ENCODE results near the gene STK10. TPM values are rescaled to one million over a fixed set of nuclear protein-coding genes. Genes with fewer than 3 reads are reported as not detected.

The STK10 gene
- total RNA-seq, 1 experiment from 2014 or later = 22.9 TPM

GRCh38 chr5:172007175-172008110 is 180.6 kb downstream of the STK10 start:
- H3K4me2 ChIP-seq (ENCODE audit: low read length) = peak overlapping the region; percentile 89
- H4K20me1 ChIP-seq (ENCODE audit: insufficient read depth) = peaks cover 12% of the 10 kb centered on the region; the same call in 1 of the 2 replicates
- H3K27me3 ChIP-seq (ENCODE audit: insufficient read depth, low read length) = no peaks in the 10 kb centered on the region
- CTCF ChIA-PET = interaction anchor here (1.1 to 3.8 kb wide), 6 partner anchors 52 to 401 kb away, joined by 3 to 24 read pairs (median 3); partner anchors contain the start of gene STK10
- DNase-seq (ENCODE audit: low read depth, low spot score) (no peak), ATAC-seq (no peak)
- POLR2A ChIA-PET = interaction anchor here (0.9 to 1.6 kb wide), 5 partner anchors 10 to 86 kb away, joined by 3 to 6 read pairs (median 3); no protein-coding TSS in a partner anchor
- H3K36me3 ChIP-seq (ENCODE audit: control insufficient read depth in 1 of 2, insufficient read depth in 2 of 2, low read length in 2 of 2) = no peaks in the 10 kb centered on the region
- H3K27ac ChIP-seq (ENCODE audit: low read depth, low read length) = peak overlapping the region; percentile 97
- peaks cover 49% of the 10 kb centered on the region for H3K79me2 ChIP-seq (ENCODE audit: insufficient read depth, low read length)
- H3K9me2 ChIP-seq (ENCODE audit: insufficient read depth) = no peaks in the 10 kb centered on the region
- no peaks in the 10 kb centered on the region for H3K9me3 ChIP-seq (ENCODE audit: control insufficient read depth in 1 of 2, insufficient read depth in 1 of 2, low read depth in 1 of 2, low read length in 2 of 2)
- TSS peak; percentile 94 for BruUV-seq (replicated peaks)
- H3K4me3 ChIP-seq (replicated peaks in 1 of 2; ENCODE audit: low read depth in 1 of 2, low read length in 2 of 2) = peak overlapping the region; percentile 78 to 99
- RAD21 ChIA-PET (ENCODE audit: low non-redundant PET in 1 of 2, low total read pairs in 2 of 2, uncharacterized antibody in 2 of 2, unreplicated experiment in 2 of 2) = interaction anchor here in 1 of 2 experiments (0.8 kb wide), 1 partner anchor 15 kb away, joined by 3 read pairs; no protein-coding TSS in a partner anchor
- no peak for TF ChIP-seq SP1 (IDR thresholded peaks at IDR 0.05; ENCODE audit: low read depth)
- no peak for TF ChIP-seq MAX (IDR thresholded peaks at IDR 0.05)
- TF ChIP-seq ZFX (IDR thresholded peaks at IDR 0.05) = no peak
- TF ChIP-seq POLR2A (IDR thresholded peaks at IDR 0.05; ENCODE audit: borderline replicate concordance, extremely low read depth, insufficient read depth, insufficient read length) = no peak
- no peak for TF ChIP-seq TCF7L2 (IDR thresholded peaks at IDR 0.05; ENCODE audit: borderline replicate concordance, extremely low read depth, insufficient read depth, insufficient read length)
- TF ChIP-seq REST (IDR thresholded peaks at IDR 0.05; ENCODE audit: low read depth) = no peak
- TF ChIP-seq CEBPB (IDR thresholded peaks at IDR 0.05; ENCODE audit: low read depth) = no peak
- TF ChIP-seq, protein P1, sequence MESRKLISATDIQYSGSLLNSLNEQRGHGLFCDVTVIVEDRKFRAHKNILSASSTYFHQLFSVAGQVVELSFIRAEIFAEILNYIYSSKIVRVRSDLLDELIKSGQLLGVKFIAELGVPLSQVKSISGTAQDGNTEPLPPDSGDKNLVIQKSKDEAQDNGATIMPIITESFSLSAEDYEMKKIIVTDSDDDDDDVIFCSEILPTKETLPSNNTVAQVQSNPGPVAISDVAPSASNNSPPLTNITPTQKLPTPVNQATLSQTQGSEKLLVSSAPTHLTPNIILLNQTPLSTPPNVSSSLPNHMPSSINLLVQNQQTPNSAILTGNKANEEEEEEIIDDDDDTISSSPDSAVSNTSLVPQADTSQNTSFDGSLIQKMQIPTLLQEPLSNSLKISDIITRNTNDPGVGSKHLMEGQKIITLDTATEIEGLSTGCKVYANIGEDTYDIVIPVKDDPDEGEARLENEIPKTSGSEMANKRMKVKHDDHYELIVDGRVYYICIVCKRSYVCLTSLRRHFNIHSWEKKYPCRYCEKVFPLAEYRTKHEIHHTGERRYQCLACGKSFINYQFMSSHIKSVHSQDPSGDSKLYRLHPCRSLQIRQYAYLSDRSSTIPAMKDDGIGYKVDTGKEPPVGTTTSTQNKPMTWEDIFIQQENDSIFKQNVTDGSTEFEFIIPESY (IDR thresholded peaks at IDR 0.05; ENCODE audit: extremely low read depth, insufficient replicate concordance, low read length) = no peak
- TF ChIP-seq FOSL1 (IDR thresholded peaks at IDR 0.05; ENCODE audit: low read depth) = no peak
- no peak for TF ChIP-seq JUND (IDR thresholded peaks at IDR 0.05)
- TF ChIP-seq EGR1 (IDR thresholded peaks at IDR 0.05; ENCODE audit: low read depth) = no peak
- no peak for TF ChIP-seq ATF3 (IDR thresholded peaks at IDR 0.05)
- intact Hi-C loops (cut with micrococcal nuclease) = loop anchor here (10.0 kb wide), 1 partner anchor 287 kb away; no protein-coding TSS in a partner anchor
- peaks cover 9 to 36% of the 10 kb centered on the region in 2 experiments; a peak in 3 of 4 replicates for H3K4me1 ChIP-seq (ENCODE audit: control insufficient read depth in 1 of 2, insufficient read depth in 2 of 2, low read length in 2 of 2)
- H3K9ac ChIP-seq (ENCODE audit: low read length) = peak overlapping the region; percentile 94
- H2AFZ ChIP-seq (ENCODE audit: low read depth, low read length, poor library complexity, severe bottlenecking) = peak overlapping the region; percentile 50
